ENCODE measurements around the gene AGAP1. TPM values are rescaled to one million over a fixed set of nuclear protein-coding genes. Genes with fewer than 3 reads are reported as not detected.

Gene AGAP1
- total RNA-seq, 1 experiment from 2014 or later = 25.8 TPM

DNA sequence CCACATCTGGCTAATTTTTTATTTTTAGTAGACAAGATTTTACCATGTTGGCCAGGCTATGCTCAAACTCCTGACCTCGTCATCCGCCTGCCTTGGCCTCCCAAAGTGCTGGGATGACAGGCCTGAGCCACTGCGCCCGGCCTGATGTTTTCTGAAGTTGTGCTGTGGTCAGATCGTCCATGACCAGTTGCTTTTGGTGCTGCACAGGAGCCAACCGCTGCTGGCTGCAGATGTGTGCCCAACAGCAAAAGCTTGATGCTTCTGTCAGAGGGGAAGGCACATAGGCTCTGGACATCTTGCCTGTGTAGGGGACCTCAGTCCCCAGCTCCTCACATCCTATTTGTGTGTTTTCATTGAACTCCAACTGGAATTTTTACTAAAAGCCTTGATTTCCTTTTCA lies 218.3 kb downstream of the AGAP1 start:
- Mint-ChIP-seq H3K27me3 (ENCODE audit: low read depth) (no peaks in the 10 kb centered on the region; the same call in 1 of the 2 replicates), H3K27ac (no peak overlapping the region; a peak in 1 of 7 replicates), H3K9me3 (no peaks in the 10 kb centered on the region), H3K36me3 (ENCODE audit: insufficient read depth in 1 of 3, low read depth in 3 of 3) (peaks cover 0 to 15% (median 13%) of the 10 kb centered on the region in 3 experiments; a peak in 4 of 7 replicates), H3K4me3 (no peak overlapping the region), H3K4me1 (peaks cover 3 to 7% of the 10 kb centered on the region in 2 experiments; a peak in 2 of 4 replicates)
- Histone ChIP-seq H3K79me2 (ENCODE audit: insufficient read depth, low read length) (no peaks in the 10 kb centered on the region; the same call in 1 of the 2 replicates), H4K20me1 (ENCODE audit: control insufficient read depth, insufficient read depth, insufficient read length) (no peaks in the 10 kb centered on the region), H2BK120ac (ENCODE audit: low read depth, low read length, poor library complexity, severe bottlenecking) (no peak overlapping the region), H3K14ac (ENCODE audit: insufficient read depth, low read length) (no peak overlapping the region), H3K27me3 (ENCODE audit: insufficient read depth, low read length) (no peaks in the 10 kb centered on the region), H3K23ac (ENCODE audit: insufficient read length, low read depth, low read length) (no peak overlapping the region), H3K4me1 (ENCODE audit: insufficient read depth, low read length) (no peaks in the 10 kb centered on the region), H3K56ac (ENCODE audit: insufficient read length, low read depth, low read length) (no peak overlapping the region), H4K8ac (replicated peaks; ENCODE audit: insufficient read length, low read depth, low read length) (no peak overlapping the region), H3K27ac (ENCODE audit: insufficient read length, low read depth, low read length) (no peak overlapping the region), H3K18ac (ENCODE audit: insufficient read length, low read depth, low read length) (no peak overlapping the region), H2BK20ac (ENCODE audit: low read depth, low read length, poor library complexity, severe bottlenecking) (no peak overlapping the region), H3T11ph (ENCODE audit: low read length) (no peak overlapping the region), H3K4me2 (ENCODE audit: insufficient read depth, insufficient read length, low read length) (no peak overlapping the region), H2BK5ac (ENCODE audit: insufficient read length, low read length) (no peak overlapping the region), H3K79me1 (ENCODE audit: insufficient read depth, low read depth, low read length, poor library complexity, severe bottlenecking) (no peaks in the 10 kb centered on the region), H3K9me3 (ENCODE audit: control insufficient read depth, low read depth, low read length) (no peaks in the 10 kb centered on the region), H2BK12ac (ENCODE audit: insufficient read length, low read depth, low read length) (no peak overlapping the region), H2BK15ac (ENCODE audit: low read depth, low read length) (no peak overlapping the region), H4K5ac (ENCODE audit: insufficient read length, low read depth, low read length) (no peak overlapping the region), H3K23me2 (ENCODE audit: insufficient read length, low read depth, low read length, poor library complexity, severe bottlenecking) (no peaks in the 10 kb centered on the region), H3K9ac (ENCODE audit: extremely low read depth, insufficient read length, low read length) (no peak overlapping the region), H4K91ac (ENCODE audit: insufficient read length, low read depth, low read length) (no peak overlapping the region), H3K4ac (ENCODE audit: low read depth, low read length) (no peak overlapping the region), H2AK5ac (ENCODE audit: insufficient read length, low read length) (no peak overlapping the region), H2AFZ (ENCODE audit: low read length) (no peak overlapping the region)
- DNase-seq = no peak
- TF ChIP-seq, protein P1, sequence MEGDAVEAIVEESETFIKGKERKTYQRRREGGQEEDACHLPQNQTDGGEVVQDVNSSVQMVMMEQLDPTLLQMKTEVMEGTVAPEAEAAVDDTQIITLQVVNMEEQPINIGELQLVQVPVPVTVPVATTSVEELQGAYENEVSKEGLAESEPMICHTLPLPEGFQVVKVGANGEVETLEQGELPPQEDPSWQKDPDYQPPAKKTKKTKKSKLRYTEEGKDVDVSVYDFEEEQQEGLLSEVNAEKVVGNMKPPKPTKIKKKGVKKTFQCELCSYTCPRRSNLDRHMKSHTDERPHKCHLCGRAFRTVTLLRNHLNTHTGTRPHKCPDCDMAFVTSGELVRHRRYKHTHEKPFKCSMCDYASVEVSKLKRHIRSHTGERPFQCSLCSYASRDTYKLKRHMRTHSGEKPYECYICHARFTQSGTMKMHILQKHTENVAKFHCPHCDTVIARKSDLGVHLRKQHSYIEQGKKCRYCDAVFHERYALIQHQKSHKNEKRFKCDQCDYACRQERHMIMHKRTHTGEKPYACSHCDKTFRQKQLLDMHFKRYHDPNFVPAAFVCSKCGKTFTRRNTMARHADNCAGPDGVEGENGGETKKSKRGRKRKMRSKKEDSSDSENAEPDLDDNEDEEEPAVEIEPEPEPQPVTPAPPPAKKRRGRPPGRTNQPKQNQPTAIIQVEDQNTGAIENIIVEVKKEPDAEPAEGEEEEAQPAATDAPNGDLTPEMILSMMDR (conservative IDR thresholded peaks at IDR 0.05) = no peak
- WGBS (ENCODE audit: extremely low coverage, insufficient read length, low lambda C conversion rate) = no CpG with 5 or more reads among the region's 6 CpGs

All from H9 (cell line).